Airway epithelial cell (primary cell): ENCODE results near the gene HAUS6. TPM values are rescaled to one million over a fixed set of nuclear protein-coding genes. Genes with fewer than 3 reads are reported as not detected.

ENCODE experiments used
- total RNA-seq: library from RNA; depleted of rRNA; stranded (reverse); fragments of >200 nt; gene quantifications from 2 replicates; pipeline ENCODE4 v1.2.3, GENCODE V29; 2015

HAUS6 gene
- total RNA-seq, result 12.9 and 13.7 TPM in 2 replicates

GRCh38 chr9:19102631-19103345 is at the start of gene HAUS6:
Gene HAUS6 (minus strand): TSS chr9:19102904. CDS start chr9:19102651, 253 bp downstream.

GRCh38 chr9:19048966-19049916 is 53.5 kb downstream of the HAUS6 start, which contains the start of gene RRAGA:
Gene RRAGA (plus strand): TSS chr9:19049427. CDS start chr9:19049660, 233 bp downstream.

DNA sequence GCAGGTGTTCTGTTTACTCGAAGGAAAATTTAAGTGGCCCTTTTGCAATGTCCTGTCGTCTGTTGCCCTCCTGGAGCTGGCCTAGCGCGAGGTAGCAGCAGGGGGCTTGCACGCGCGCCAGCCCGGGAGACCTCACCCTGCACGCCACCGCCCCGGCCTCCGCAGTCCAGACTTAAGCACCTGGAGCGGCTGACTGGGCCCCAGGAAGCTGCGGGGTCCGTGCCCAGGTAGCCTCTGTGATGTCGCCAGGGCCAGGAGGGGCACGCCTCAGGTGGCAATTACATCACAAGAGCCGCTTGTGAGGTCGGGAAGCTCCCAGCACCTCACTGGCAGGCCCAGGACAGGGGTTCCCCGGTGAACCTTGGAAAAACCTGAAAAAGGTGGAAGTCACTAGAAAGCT is 69.7 kb downstream of the HAUS6 start, which contains the start of gene SAXO1:
SAXO1 (minus strand) TSS at position 195 of the 400 bp plus-strand sequence. CDS start 301 bp downstream, outside the sequence.

Other genes with a start within 250 kb of the HAUS6 start
- gene SAXO1, start 69.7 kb downstream of the HAUS6 start, total RNA-seq, result 0.49 TPM in 1 of 2 replicates, not detected in the other
- 40.8 and 46.8 TPM in 2 replicates for gene RRAGA, start 53.5 kb downstream of the HAUS6 start, total RNA-seq
- 5.0 and 8.3 TPM in 2 replicates for gene PLIN2, start 24.6 kb upstream of the HAUS6 start, total RNA-seq
- 26.0 and 29.8 TPM in 2 replicates for gene DENND4C, start 127.8 kb upstream of the HAUS6 start, total RNA-seq